Trophoblast cell (in vitro differentiated cells and primary cell): ENCODE results near the gene CFC1. TPM values are rescaled to one million over a fixed set of nuclear protein-coding genes. Genes with fewer than 3 reads are reported as not detected.
"Not testable (repeated sequence)": the region's sequence is repeated elsewhere in the genome, so short reads cannot be mapped to it uniquely, and the experiment has no call there.

ENCODE experiments used
- DNase-seq, 2 donors: peaks; one replicate each; pipeline ENCODE4 v3.0.0-alpha.2; 2016
- H2AFZ ChIP-seq: 2 replicates; pipeline ENCODE4 v1.6.1; 2013; ENCODE audit warnings: low read length, moderate library complexity, mild to moderate bottlenecking; ENCODE audit not compliant: insufficient read depth, poor library complexity
- H2AK5ac ChIP-seq: 2 replicates; pipeline ENCODE4 v1.6.1; 2013; ENCODE audit warnings: mild to moderate bottlenecking, low read length
- H2BK120ac ChIP-seq: 2 replicates; pipeline ENCODE4 v1.6.1; 2013; ENCODE audit warnings: low read length, mild to moderate bottlenecking, moderate library complexity; ENCODE audit not compliant: insufficient read depth, poor library complexity
- H2BK12ac ChIP-seq: 2 replicates; pipeline ENCODE4 v1.6.1; 2013; ENCODE audit warnings: mild to moderate bottlenecking, low read length, moderate library complexity
- H2BK5ac ChIP-seq: 2 replicates; pipeline ENCODE4 v1.6.1; 2013; ENCODE audit warnings: low read length, low read depth, moderate library complexity, mild to moderate bottlenecking; ENCODE audit not compliant: poor library complexity
- H3K14ac ChIP-seq: 2 replicates; pipeline ENCODE4 v1.6.1; 2013; ENCODE audit warnings: mild to moderate bottlenecking, low read length
- H3K18ac ChIP-seq: 2 replicates; pipeline ENCODE4 v1.6.1; 2013; ENCODE audit warnings: mild to moderate bottlenecking, low read length
- H3K23ac ChIP-seq: 2 replicates; pipeline ENCODE4 v1.6.1; 2013; ENCODE audit warnings: low read length
- H3K27ac ChIP-seq: 2 replicates; pipeline ENCODE4 v1.5.1; 2013; ENCODE audit warnings: low read depth, mild to moderate bottlenecking, inconsistent platforms, low read length, moderate library complexity
- H3K27me3 ChIP-seq: 2 replicates; pipeline ENCODE4 v1.6.1; 2013; ENCODE audit warnings: inconsistent platforms, mild to moderate bottlenecking, low read length, moderate library complexity; ENCODE audit not compliant: insufficient read depth
- H3K36me3 ChIP-seq, 2 experiments: 1 replicate in 1 of 2; 2 replicates in 1 of 2; pipeline ENCODE4 v1.6.1; 2013; ENCODE audit warnings: low read length in 2 of 2, mild to moderate bottlenecking in 2 of 2, moderate library complexity in 1 of 2; ENCODE audit not compliant: insufficient read depth in 2 of 2, control insufficient read depth in 1 of 2
- H3K4ac ChIP-seq: 2 replicates; pipeline ENCODE4 v1.6.1; 2013; ENCODE audit warnings: low read depth, mild to moderate bottlenecking, low read length, moderate library complexity
- H3K4me1 ChIP-seq, 2 experiments: 1 replicate in 1 of 2; 2 replicates in 1 of 2; pipeline ENCODE4 v1.6.1; 2013; ENCODE audit warnings: low read length in 2 of 2, mild to moderate bottlenecking in 2 of 2, moderate library complexity in 1 of 2; ENCODE audit not compliant: insufficient read depth in 2 of 2, control insufficient read depth in 1 of 2
- H3K4me2 ChIP-seq: 2 replicates; pipeline ENCODE4 v1.6.1; 2013; ENCODE audit warnings: inconsistent platforms, mild to moderate bottlenecking, low read length, moderate library complexity
- H3K4me3 ChIP-seq: 2 replicates; pipeline ENCODE4 v1.5.1; 2013; ENCODE audit warnings: mild to moderate bottlenecking, low read depth, low read length, inconsistent platforms
- H3K79me1 ChIP-seq: one replicate; pipeline ENCODE4 v1.6.1; 2013; ENCODE audit warnings: low read length
- H3K79me2 ChIP-seq: 2 replicates; pipeline ENCODE4 v1.6.1; 2013; ENCODE audit warnings: low read length, mild to moderate bottlenecking; ENCODE audit not compliant: control insufficient read depth, insufficient read depth, poor library complexity
- H3K9ac ChIP-seq: 2 replicates; pipeline ENCODE4 v1.6.1; 2013; ENCODE audit warnings: mild to moderate bottlenecking, low read length
- H3K9me3 ChIP-seq: 2 replicates; pipeline ENCODE4 v1.6.1; 2013; ENCODE audit warnings: low read depth, mild to moderate bottlenecking, control low read depth, inconsistent platforms, low read length; ENCODE audit not compliant: insufficient read depth
- H4K12ac ChIP-seq: 2 replicates; pipeline ENCODE4 v1.6.1; 2013; ENCODE audit warnings: low read depth, mild to moderate bottlenecking, low read length, moderate library complexity
- H4K8ac ChIP-seq: 2 replicates; pipeline ENCODE4 v1.6.1; 2013; ENCODE audit warnings: low read depth, mild to moderate bottlenecking, low read length, moderate library complexity
- H4K91ac ChIP-seq: one replicate; pipeline ENCODE4 v1.6.1; 2013; ENCODE audit warnings: low read depth, mild to moderate bottlenecking, low read length, moderate library complexity
- WGBS: extraction: QIAGEN DNeasy Blood & Tissue Kit; methylation state at CpG from one replicate; pipeline ENCODE4 v1.1.7; 2013; ENCODE audit warnings: missing lambda C conversion rate; ENCODE audit not compliant: insufficient read length, insufficient coverage; ENCODE audit errors: extremely low coverage; 5-methylcytosine and 5-hydroxymethylcytosine counted together
- polyA plus RNA-seq: library from polyadenylated mRNA; stranded (reverse); fragments of 200-250 nt; gene quantifications from 2 replicates; pipeline ENCODE4 v1.2.3, GENCODE V29; 2013

The CFC1 gene
- polyA plus RNA-seq = not detected in 2 replicates

DNA sequence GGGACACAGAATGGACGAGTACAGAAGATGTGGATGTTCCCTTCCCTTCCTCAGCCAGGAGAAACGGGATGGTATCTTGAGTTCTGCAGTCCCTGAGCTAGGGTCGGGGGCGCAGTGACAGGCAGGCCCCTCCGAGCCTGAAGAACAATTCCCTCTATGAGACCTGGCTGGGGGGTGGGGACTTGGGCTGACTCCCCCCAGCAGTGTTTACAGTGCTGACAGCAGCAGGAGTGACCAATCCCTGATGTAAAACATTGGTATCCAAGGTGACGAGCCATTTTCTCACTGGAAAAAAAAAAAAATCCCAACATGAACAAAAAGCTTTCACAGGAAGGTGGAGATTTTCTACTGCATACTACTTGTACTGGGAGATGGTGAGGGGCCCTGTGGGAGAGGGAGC is at the start of gene CFC1:
TSS of gene CFC1 (minus strand) at position 183 of the 400 bp plus-strand sequence. CDS start 288 bp downstream, outside the sequence.
- not testable (repeated sequence) for H3K79me2 ChIP-seq, H2BK5ac ChIP-seq, H3K9ac ChIP-seq, H2BK12ac ChIP-seq, H4K91ac ChIP-seq, H3K14ac ChIP-seq, H4K12ac ChIP-seq, H3K36me3 ChIP-seq, H4K8ac ChIP-seq, H3K27me3 ChIP-seq, H3K4ac ChIP-seq, H3K18ac ChIP-seq, H3K79me1 ChIP-seq, H3K4me2 ChIP-seq, H3K23ac ChIP-seq, H3K9me3 ChIP-seq, H3K4me1 ChIP-seq, DNase-seq, H3K27ac ChIP-seq, H2AK5ac ChIP-seq, H3K4me3 ChIP-seq, H2BK120ac ChIP-seq, H2AFZ ChIP-seq
- whole genome bisulfite sequencing = no CpG with 5 or more reads among the region's 6 CpGs

DNA sequence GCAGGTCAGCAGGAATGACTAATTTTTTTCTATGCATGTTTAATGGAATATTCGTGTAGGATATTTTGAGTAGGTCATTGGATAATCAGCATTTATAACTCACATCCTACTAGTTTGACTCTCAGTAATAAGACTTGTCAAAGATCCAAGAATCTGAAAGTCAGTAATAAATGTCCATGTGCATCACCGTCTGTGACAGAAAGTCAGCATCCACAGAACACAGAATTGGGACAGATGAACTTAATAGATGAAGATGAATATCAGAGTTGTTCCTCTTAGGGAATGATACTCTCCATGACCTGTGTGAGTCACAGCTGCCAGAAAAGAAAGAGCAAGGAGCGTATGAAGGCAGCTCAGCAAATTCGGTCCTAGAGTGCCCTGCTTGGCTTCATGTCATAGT is 42.3 kb upstream of the CFC1 start:
- not testable (repeated sequence) for H3K9me3 ChIP-seq, H3K23ac ChIP-seq, H4K8ac ChIP-seq, H3K18ac ChIP-seq, H2AFZ ChIP-seq, H3K36me3 ChIP-seq, H2BK12ac ChIP-seq, H3K79me1 ChIP-seq, H4K91ac ChIP-seq, DNase-seq, H3K27me3 ChIP-seq, H3K4me2 ChIP-seq, H3K79me2 ChIP-seq, H3K9ac ChIP-seq, H2BK5ac ChIP-seq, H3K27ac ChIP-seq, H3K4me3 ChIP-seq, H2AK5ac ChIP-seq, H4K12ac ChIP-seq, H3K4ac ChIP-seq, H3K14ac ChIP-seq, H2BK120ac ChIP-seq, H3K4me1 ChIP-seq
- no CpG with 5 or more reads among the region's 4 CpGs for WGBS

DNA sequence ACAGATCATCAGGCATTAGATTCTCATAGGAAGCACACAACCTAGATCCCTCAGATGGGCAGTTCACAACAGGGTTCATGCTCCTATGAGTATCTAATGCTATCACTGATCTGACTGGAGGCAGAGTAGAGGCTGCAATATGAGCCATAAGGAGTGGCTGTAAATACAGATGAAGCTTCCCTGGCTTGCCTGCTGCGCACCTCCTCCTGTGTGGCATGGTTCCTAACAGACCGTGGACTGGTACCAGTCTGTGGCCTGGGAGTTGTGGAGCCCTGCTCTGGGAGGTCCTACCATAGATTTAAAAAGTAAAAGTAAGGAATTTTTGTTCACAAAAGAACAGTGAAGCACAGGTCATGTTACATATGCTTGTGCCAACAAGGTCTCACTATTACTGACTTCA is 39.6 kb upstream of the CFC1 start:
- not testable (repeated sequence) for H3K4me3 ChIP-seq, H3K79me2 ChIP-seq, H3K4me1 ChIP-seq, DNase-seq, H3K4ac ChIP-seq, H2BK5ac ChIP-seq, H3K79me1 ChIP-seq, H3K9me3 ChIP-seq, H3K14ac ChIP-seq, H4K8ac ChIP-seq, H3K27ac ChIP-seq, H2BK12ac ChIP-seq, H3K9ac ChIP-seq, H2AK5ac ChIP-seq, H3K4me2 ChIP-seq, H2AFZ ChIP-seq, H3K36me3 ChIP-seq, H3K23ac ChIP-seq, H4K91ac ChIP-seq, H3K27me3 ChIP-seq, H3K18ac ChIP-seq, H2BK120ac ChIP-seq, H4K12ac ChIP-seq
- no CpG with 5 or more reads among the region's 2 CpGs for WGBS

DNA sequence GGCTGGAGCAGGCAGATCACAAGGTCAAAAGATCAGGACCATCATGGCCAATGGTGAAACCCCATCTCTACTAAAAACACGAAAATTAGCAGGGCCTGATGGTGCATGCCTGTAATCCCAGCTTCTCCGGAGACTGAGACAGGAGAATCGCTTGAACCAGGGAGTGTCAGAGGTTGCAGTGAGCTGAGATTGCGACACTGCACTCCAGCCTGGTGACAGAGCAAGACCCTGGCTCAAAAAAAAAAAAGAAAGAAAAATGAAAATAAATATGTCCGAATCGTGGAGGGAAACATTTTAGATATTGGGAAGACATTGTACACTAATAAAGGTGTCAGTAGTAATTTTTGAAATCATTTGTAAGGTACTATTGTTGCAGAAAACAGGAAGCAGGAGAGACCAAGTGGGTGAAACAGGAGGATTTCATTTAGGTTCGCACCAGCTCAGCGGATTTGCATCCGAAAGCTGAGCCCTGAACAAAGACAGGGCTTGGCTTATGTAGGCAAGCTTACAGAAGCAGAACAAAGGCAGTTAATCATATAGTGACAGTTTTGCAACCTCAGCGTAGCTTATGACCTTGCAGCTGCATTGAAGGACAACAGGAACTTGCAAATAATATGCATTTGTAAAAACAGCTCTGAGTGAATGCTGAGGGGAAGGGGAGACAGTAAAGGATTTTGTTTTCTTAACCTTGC is 29.6 kb upstream of the CFC1 start:
- H3K27ac ChIP-seq, DNase-seq, H2BK12ac ChIP-seq, H3K27me3 ChIP-seq, H3K79me1 ChIP-seq, H3K14ac ChIP-seq, H2AFZ ChIP-seq, H3K9me3 ChIP-seq, H3K36me3 ChIP-seq, H3K79me2 ChIP-seq, H4K12ac ChIP-seq, H3K4me1 ChIP-seq, H3K18ac ChIP-seq, H3K4ac ChIP-seq, H3K4me3 ChIP-seq, H3K23ac ChIP-seq, H3K4me2 ChIP-seq, H3K9ac ChIP-seq, H2BK5ac ChIP-seq, H2BK120ac ChIP-seq, H4K91ac ChIP-seq, H2AK5ac ChIP-seq, H4K8ac ChIP-seq: not testable (repeated sequence)
- no CpG with 5 or more reads among the region's 10 CpGs for WGBS
